ENCODE measurements around the gene IQCF6.

GRCh38 chr3:51777985-51778384 lies 1.1 kb downstream of the IQCF6 start:
- TF ChIP-seq POLR2A (IDR thresholded peaks at IDR 0.05) (no peak), CTCF (IDR thresholded peaks at IDR 0.05) (no peak)

All from heart left ventricle (tissue), 13 donors.